Type B pancreatic cell (in vitro differentiated cells): ENCODE results near the gene TEAD1. TPM values are rescaled to one million over a fixed set of nuclear protein-coding genes. Genes with fewer than 3 reads are reported as not detected.

ENCODE experiments used
- DNase-seq: peaks from one replicate; pipeline ENCODE4 v3.0.0; 2021; ENCODE audit warnings: mixed read lengths; ENCODE audit not compliant: unreplicated experiment; ENCODE audit errors: extremely low spot score
- H3K27ac Mint-ChIP-seq: 2 replicates; pipeline ENCODE4 v1.8.0; 2021; ENCODE audit warnings: mild to moderate bottlenecking, mixed read lengths
- H3K27me3 Mint-ChIP-seq: 2 replicates; pipeline ENCODE4 v1.8.0; 2021; ENCODE audit warnings: mixed read lengths
- H3K36me3 Mint-ChIP-seq: 2 replicates; pipeline ENCODE4 v1.8.0; 2021; ENCODE audit warnings: mixed read lengths
- H3K4me1 Mint-ChIP-seq: one replicate; pipeline ENCODE4 v1.8.0; 2021; ENCODE audit warnings: mixed read lengths; ENCODE audit not compliant: unreplicated experiment
- H3K4me3 Mint-ChIP-seq: 2 replicates; pipeline ENCODE4 v1.8.0; 2021; ENCODE audit warnings: mild to moderate bottlenecking, mixed read lengths
- H3K9me3 Mint-ChIP-seq: 2 replicates; pipeline ENCODE4 v1.8.0; 2021; ENCODE audit warnings: mixed read lengths
- CTCF ChIP-seq: fragments of 200-600 bp; sonication (generic); conservative IDR thresholded peaks from 2 replicates; pipeline ENCODE4 v1.5.0; 2021; ENCODE audit warnings: antibody characterized with exemption, mild to moderate bottlenecking
- total RNA-seq: library from RNA; stranded (reverse); gene quantifications from 2 replicates; pipeline ENCODE4 v1.2.1, GENCODE V29; 2021; ENCODE audit warnings: low replicate concordance

Gene TEAD1
- total RNA-seq, 1 donor from 2014 or later = 91.8 TPM

- Mint-ChIP-seq H3K4me1 (peaks cover 38% of the 10 kb centered on the region), H3K9me3 (peaks cover 4% of the 10 kb centered on the region), H3K27ac (no peak overlapping the region), H3K36me3 (peaks cover 37% of the 10 kb centered on the region), H3K27me3 (no peaks in the 10 kb centered on the region), H3K4me3 (no peak overlapping the region)
- no peak for TF ChIP-seq CTCF
- DNase-seq = no peak
Observed at GRCh38 chr11:12768726-12769673, 94.8 kb downstream of the TEAD1 start.

DNA sequence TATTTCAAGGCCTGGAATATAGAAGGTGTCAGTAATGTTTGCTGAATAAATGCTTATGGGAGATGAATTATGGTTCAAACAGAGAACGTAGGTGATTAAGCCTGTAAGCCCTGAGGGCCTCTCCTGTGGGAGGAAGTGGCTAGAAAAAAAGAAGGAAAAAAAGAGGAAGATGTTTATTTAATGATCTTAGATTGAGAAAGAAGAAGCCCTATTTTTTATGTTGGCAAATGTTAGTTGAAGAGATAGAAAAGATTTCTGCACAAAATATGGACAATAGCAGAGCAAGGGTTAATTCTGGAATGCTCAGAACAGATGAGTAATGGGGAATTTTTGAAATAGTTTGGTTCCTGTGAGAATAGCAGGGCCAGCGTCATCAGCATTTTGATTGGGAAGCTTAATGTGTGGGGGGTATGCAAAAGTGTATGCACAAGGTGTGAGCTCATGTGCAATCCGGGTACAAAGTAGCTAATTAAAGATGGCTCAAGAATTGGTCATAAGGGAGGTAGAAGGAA lies 95.7 kb downstream of the TEAD1 start:
- Mint-ChIP-seq H3K27ac (no peak overlapping the region), H3K36me3 (peaks cover 31% of the 10 kb centered on the region), H3K4me3 (no peak overlapping the region), H3K4me1 (peaks cover 39% of the 10 kb centered on the region), H3K27me3 (no peaks in the 10 kb centered on the region), H3K9me3 (peaks cover 5% of the 10 kb centered on the region)
- no peak for TF ChIP-seq CTCF
- DNase-seq = no peak

DNA sequence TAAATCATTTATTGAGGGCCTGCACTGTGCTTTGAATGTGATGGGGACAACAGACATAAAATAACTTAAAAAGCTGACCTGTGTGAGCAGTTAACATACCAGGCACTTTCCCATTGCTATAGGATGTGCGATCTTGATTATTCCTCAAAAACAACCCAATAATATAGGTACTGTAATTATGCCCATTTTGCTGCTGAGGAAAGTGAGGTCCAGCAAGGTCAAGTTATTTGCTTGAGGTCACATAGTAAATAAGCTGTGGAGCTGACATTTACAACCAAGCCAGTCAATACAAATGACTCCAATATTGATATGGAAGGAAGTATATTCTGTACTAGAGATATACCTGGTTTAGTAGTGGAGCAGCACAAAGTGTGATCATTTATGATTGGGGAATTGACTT lies 96.2 kb downstream of the TEAD1 start:
- H3K27ac Mint-ChIP-seq = no peak overlapping the region
- DNase-seq = no peak
- no peaks in the 10 kb centered on the region for H3K27me3 Mint-ChIP-seq
- no peak overlapping the region for H3K4me3 Mint-ChIP-seq
- no peak for TF ChIP-seq CTCF
- peaks cover 31% of the 10 kb centered on the region for H3K36me3 Mint-ChIP-seq
- H3K9me3 Mint-ChIP-seq = peaks cover 5% of the 10 kb centered on the region
- peaks cover 42% of the 10 kb centered on the region for H3K4me1 Mint-ChIP-seq

GRCh38 chr11:12770966-12771597 lies 96.9 kb downstream of the TEAD1 start:
- peaks cover 34% of the 10 kb centered on the region for H3K36me3 Mint-ChIP-seq

GRCh38 chr11:12771875-12772274 lies 97.7 kb downstream of the TEAD1 start:
- H3K27me3 Mint-ChIP-seq = no peaks in the 10 kb centered on the region
- DNase-seq = no peak
- TF ChIP-seq CTCF = no peak
- no peak overlapping the region for H3K4me3 Mint-ChIP-seq
- H3K9me3 Mint-ChIP-seq = peaks cover 5% of the 10 kb centered on the region
- H3K27ac Mint-ChIP-seq = no peak overlapping the region
- H3K4me1 Mint-ChIP-seq = peaks cover 46% of the 10 kb centered on the region
- H3K36me3 Mint-ChIP-seq = peaks cover 28% of the 10 kb centered on the region

More at GRCh38 chr11:12770966-12771597, 96.9 kb downstream of the TEAD1 start:
- peaks cover 5% of the 10 kb centered on the region for H3K9me3 Mint-ChIP-seq
- no peak for DNase-seq
- no peak overlapping the region for H3K27ac Mint-ChIP-seq
- H3K4me3 Mint-ChIP-seq = no peak overlapping the region
- TF ChIP-seq CTCF = no peak
- no peaks in the 10 kb centered on the region for H3K27me3 Mint-ChIP-seq
- H3K4me1 Mint-ChIP-seq = peaks cover 44% of the 10 kb centered on the region
